Activated CD4-positive, alpha-beta T cell treated with anti-CD3 and anti-CD28 coated beads for 36 hours (primary cell): Measurements from ENCODE around the gene PPIA. TPM values are rescaled to one million over a fixed set of nuclear protein-coding genes. Genes with fewer than 3 reads are reported as not detected.
A peak's percentile ranks its signal among the peaks of the same experiment; 100 is the strongest.
"Not testable (repeated sequence)": the region's sequence is repeated elsewhere in the genome, so short reads cannot be mapped to it uniquely, and the experiment has no call there.

ENCODE experiments used
- ATAC-seq: fragments of 200-7000 bp; cut with Tn5 transposase; one replicate; pipeline ENCODE4 v1.10.0; 2021; ENCODE audit warnings: mild to moderate bottlenecking, moderate library complexity
- CTCF ChIA-PET: fragments of 350-600 bp; sonication (Branson Sonifier 250); formaldehyde crosslinking; loops from one replicate; lab custom pipeline; 2021; ENCODE audit warnings: antibody characterized with exemption; lab: Charles Lee
- POLR2A ChIA-PET: fragments of 350-600 bp; sonication (Branson Sonifier 250); formaldehyde crosslinking; loops from one replicate; lab custom pipeline; 2021; ENCODE audit warnings: antibody characterized with exemption, inconsistent platforms; lab: Charles Lee
- DNase-seq: peaks from one replicate; pipeline ENCODE4 v3.0.0-alpha.2; 2020
- H3K27ac Mint-ChIP-seq: one replicate; pipeline ENCODE4 v1.8.0; 2021; ENCODE audit warnings: mixed read lengths
- H3K27me3 Mint-ChIP-seq: one replicate; pipeline ENCODE4 v1.8.0; 2021; ENCODE audit warnings: mixed read lengths
- H3K36me3 Mint-ChIP-seq: one replicate; pipeline ENCODE4 v1.8.0; 2021; ENCODE audit warnings: low read depth, mixed read lengths
- H3K4me1 Mint-ChIP-seq: one replicate; pipeline ENCODE4 v1.8.0; 2021; ENCODE audit warnings: mixed read lengths
- H3K4me3 Mint-ChIP-seq: one replicate; pipeline ENCODE4 v1.8.0; 2021; ENCODE audit warnings: mild to moderate bottlenecking, moderate library complexity, mixed read lengths
- H3K9me3 Mint-ChIP-seq: one replicate; pipeline ENCODE4 v1.8.0; 2021; ENCODE audit warnings: low read depth, mixed read lengths
- intact Hi-C, 2 experiments: fragments of 100-400 bp; cut with DNase I in 1 of 2; cut with micrococcal nuclease in 1 of 2; formaldehyde crosslinking; loops; one replicate each; pipeline versions ENCODE4 v1.14.2 to v1.15.1; 2022 to 2024; cut with DNase I, micrococcal nuclease
- total RNA-seq, 2 experiments: library from RNA; stranded (reverse); gene quantifications; one replicate each; pipeline ENCODE4 v1.2.3, GENCODE V29; 2021

Gene PPIA
- total RNA-seq, 2 experiments from 2014 or later = 2,017 to 2,916 TPM

- POLR2A ChIA-PET = no interaction called here
Observed at GRCh38 chr7:44772440-44772839, 24.0 kb upstream of the PPIA start.

GRCh38 chr7:44772867-44773266 is 23.6 kb upstream of the PPIA start:
- Mint-ChIP-seq H3K27me3 (no peaks in the 10 kb centered on the region), H3K4me3 (no peak overlapping the region), H3K27ac (no peak overlapping the region), H3K9me3 (no peaks in the 10 kb centered on the region), H3K36me3 (peaks cover 9% of the 10 kb centered on the region), H3K4me1 (peaks cover 25% of the 10 kb centered on the region)
- CTCF ChIA-PET = no interaction called here
- POLR2A ChIA-PET = no interaction called here
- DNase-seq = no peak
- ATAC-seq = peak; percentile 20
- intact Hi-C loops = no loop called here

More at GRCh38 chr7:44772440-44772839, 24.0 kb upstream of the PPIA start:
- no peak for ATAC-seq
- CTCF ChIA-PET = interaction anchor here (0.6 to 1.0 kb wide), 2 partner anchors 16 to 76 kb away, joined by 3 read pairs; partner anchors contain the start of gene H2AZ2
- no peaks in the 10 kb centered on the region for H3K27me3 Mint-ChIP-seq
- no peak for DNase-seq
- H3K9me3 Mint-ChIP-seq = no peaks in the 10 kb centered on the region
- H3K36me3 Mint-ChIP-seq = peaks cover 13% of the 10 kb centered on the region
- H3K27ac Mint-ChIP-seq = no peak overlapping the region
- no peak overlapping the region for H3K4me3 Mint-ChIP-seq
- intact Hi-C loops = no loop called here
- peaks cover 30% of the 10 kb centered on the region for H3K4me1 Mint-ChIP-seq

- POLR2A ChIA-PET = interaction anchor here (0.7 kb wide), 1 partner anchor 182 kb away, joined by 4 read pairs; no protein-coding TSS in a partner anchor
Observed at GRCh38 chr7:44774486-44774885, 22.0 kb upstream of the PPIA start.

GRCh38 chr7:44775383-44776107 is 20.9 kb upstream of the PPIA start:
- ChIA-PET POLR2A (no interaction called here), CTCF (no interaction called here)
- Mint-ChIP-seq H3K36me3 (no peaks in the 10 kb centered on the region), H3K27ac (no peak overlapping the region), H3K4me1 (no peaks in the 10 kb centered on the region), H3K9me3 (no peaks in the 10 kb centered on the region), H3K4me3 (no peak overlapping the region), H3K27me3 (no peaks in the 10 kb centered on the region)
- no peak for ATAC-seq
- no peak for DNase-seq
- intact Hi-C loops = no loop called here

More at GRCh38 chr7:44774486-44774885, 22.0 kb upstream of the PPIA start:
- H3K36me3 Mint-ChIP-seq, H3K4me1 Mint-ChIP-seq, H3K9me3 Mint-ChIP-seq, H3K4me3 Mint-ChIP-seq, ATAC-seq, H3K27ac Mint-ChIP-seq, intact Hi-C loops, H3K27me3 Mint-ChIP-seq, DNase-seq: not testable (repeated sequence)
- CTCF ChIA-PET = interaction anchor here (0.7 kb wide), 1 partner anchor 150 kb away, joined by 4 read pairs; no protein-coding TSS in a partner anchor

GRCh38 chr7:44776211-44776610 is 20.3 kb upstream of the PPIA start:
- no peaks in the 10 kb centered on the region for H3K36me3 Mint-ChIP-seq
- no peaks in the 10 kb centered on the region for H3K4me1 Mint-ChIP-seq
- no peaks in the 10 kb centered on the region for H3K9me3 Mint-ChIP-seq
- H3K27me3 Mint-ChIP-seq = no peaks in the 10 kb centered on the region
- intact Hi-C loops = no loop called here
- ChIA-PET CTCF (no interaction called here), POLR2A (no interaction called here)
- no peak overlapping the region for H3K27ac Mint-ChIP-seq
- DNase-seq = no peak
- H3K4me3 Mint-ChIP-seq = no peak overlapping the region
- ATAC-seq = no peak

GRCh38 chr7:44782460-44782859 is 14.0 kb upstream of the PPIA start:
- intact Hi-C loops = no loop called here
- ATAC-seq (no peak), DNase-seq (no peak)
- ChIA-PET CTCF (no interaction called here), POLR2A (interaction anchor here (0.6 kb wide), 2 partner anchors 103 to 523 kb away, joined by 3 read pairs; no protein-coding TSS in a partner anchor)
- H3K4me1 Mint-ChIP-seq = no peaks in the 10 kb centered on the region
- no peak overlapping the region for H3K27ac Mint-ChIP-seq
- H3K36me3 Mint-ChIP-seq = peaks cover 7% of the 10 kb centered on the region
- H3K4me3 Mint-ChIP-seq = no peak overlapping the region
- peaks cover 3% of the 10 kb centered on the region for H3K9me3 Mint-ChIP-seq
- no peaks in the 10 kb centered on the region for H3K27me3 Mint-ChIP-seq

- Mint-ChIP-seq H3K36me3 (peaks cover 7% of the 10 kb centered on the region), H3K4me1 (no peaks in the 10 kb centered on the region), H3K27me3 (no peaks in the 10 kb centered on the region), H3K4me3 (no peak overlapping the region), H3K9me3 (peaks cover 3% of the 10 kb centered on the region), H3K27ac (no peak overlapping the region)
- CTCF ChIA-PET = interaction anchor here (0.6 kb wide), 1 partner anchor 959 kb away, joined by 3 read pairs; no protein-coding TSS in a partner anchor
- no peak for DNase-seq
- intact Hi-C loops = no loop called here
- POLR2A ChIA-PET = no interaction called here
- no peak for ATAC-seq
Observed at GRCh38 chr7:44783407-44783806, 13.1 kb upstream of the PPIA start.

- ChIA-PET CTCF (no interaction called here), POLR2A (no interaction called here)
- Mint-ChIP-seq H3K27ac (no peak overlapping the region), H3K36me3 (peaks cover 7% of the 10 kb centered on the region), H3K9me3 (peaks cover 3% of the 10 kb centered on the region), H3K27me3 (no peaks in the 10 kb centered on the region), H3K4me3 (no peak overlapping the region), H3K4me1 (no peaks in the 10 kb centered on the region)
- intact Hi-C loops = no loop called here
- DNase-seq (no peak), ATAC-seq (no peak)
Observed at GRCh38 chr7:44784364-44784763, 12.1 kb upstream of the PPIA start.

GRCh38 chr7:44785218-44785617 is 11.3 kb upstream of the PPIA start:
- ATAC-seq, intact Hi-C loops, POLR2A ChIA-PET, DNase-seq, H3K36me3 Mint-ChIP-seq, H3K9me3 Mint-ChIP-seq, H3K4me3 Mint-ChIP-seq, H3K27ac Mint-ChIP-seq, H3K4me1 Mint-ChIP-seq, H3K27me3 Mint-ChIP-seq: not testable (repeated sequence)
- CTCF ChIA-PET = interaction anchor here (0.6 kb wide), 1 partner anchor 221 kb away, joined by 3 read pairs; no protein-coding TSS in a partner anchor

- POLR2A ChIA-PET = no interaction called here
- intact Hi-C loops = no loop called here
- ATAC-seq = no peak
Observed at GRCh38 chr7:44787041-44787440, 9.4 kb upstream of the PPIA start.

GRCh38 chr7:44787762-44788161 is 8.7 kb upstream of the PPIA start:
- intact Hi-C loops = no loop called here
- no peak for ATAC-seq
- Mint-ChIP-seq H3K36me3 (peaks cover 5% of the 10 kb centered on the region), H3K4me1 (no peaks in the 10 kb centered on the region), H3K27ac (no peak overlapping the region), H3K9me3 (peaks cover 3% of the 10 kb centered on the region), H3K4me3 (no peak overlapping the region), H3K27me3 (no peaks in the 10 kb centered on the region)
- POLR2A ChIA-PET = no interaction called here
- CTCF ChIA-PET = interaction anchor here (1.5 kb wide), 1 partner anchor 199 kb away, joined by 3 read pairs; no protein-coding TSS in a partner anchor
- no peak for DNase-seq

More at GRCh38 chr7:44787041-44787440, 9.4 kb upstream of the PPIA start:
- peaks cover 3% of the 10 kb centered on the region for H3K9me3 Mint-ChIP-seq
- no peak for DNase-seq
- peaks cover 7% of the 10 kb centered on the region for H3K36me3 Mint-ChIP-seq
- CTCF ChIA-PET = interaction anchor here (1.5 kb wide), 1 partner anchor 199 kb away, joined by 3 read pairs; no protein-coding TSS in a partner anchor
- no peak overlapping the region for H3K4me3 Mint-ChIP-seq
- no peaks in the 10 kb centered on the region for H3K4me1 Mint-ChIP-seq
- no peak overlapping the region for H3K27ac Mint-ChIP-seq
- no peaks in the 10 kb centered on the region for H3K27me3 Mint-ChIP-seq

GRCh38 chr7:44789990-44790389 is 6.5 kb upstream of the PPIA start:
- H3K36me3 Mint-ChIP-seq = no peaks in the 10 kb centered on the region
- ATAC-seq (no peak), DNase-seq (no peak)
- H3K4me3 Mint-ChIP-seq = no peak overlapping the region
- POLR2A ChIA-PET = no interaction called here
- intact Hi-C loops = no loop called here
- H3K9me3 Mint-ChIP-seq = no peaks in the 10 kb centered on the region
- no peaks in the 10 kb centered on the region for H3K27me3 Mint-ChIP-seq
- H3K27ac Mint-ChIP-seq = no peak overlapping the region
- CTCF ChIA-PET = no interaction called here
- no peaks in the 10 kb centered on the region for H3K4me1 Mint-ChIP-seq
